Placental epithelial cell (primary cell): ENCODE results near the gene ZNF205. TPM values are rescaled to one million over a fixed set of nuclear protein-coding genes. Genes with fewer than 3 reads are reported as not detected.

Experiments
- small RNA-seq: library from RNA; depleted of rRNA; stranded (forward); fragments of <200 nt; gene quantifications from one replicate; pipeline ENCODE3, GENCODE V24; 2012
- total RNA-seq: library from RNA; depleted of rRNA; stranded (reverse); fragments of >200 nt; gene quantifications from 2 replicates; pipeline ENCODE4 v1.2.3, GENCODE V29; 2012

ZNF205 gene
- 13.7 and 19.2 TPM in 2 replicates for total RNA-seq

DNA sequence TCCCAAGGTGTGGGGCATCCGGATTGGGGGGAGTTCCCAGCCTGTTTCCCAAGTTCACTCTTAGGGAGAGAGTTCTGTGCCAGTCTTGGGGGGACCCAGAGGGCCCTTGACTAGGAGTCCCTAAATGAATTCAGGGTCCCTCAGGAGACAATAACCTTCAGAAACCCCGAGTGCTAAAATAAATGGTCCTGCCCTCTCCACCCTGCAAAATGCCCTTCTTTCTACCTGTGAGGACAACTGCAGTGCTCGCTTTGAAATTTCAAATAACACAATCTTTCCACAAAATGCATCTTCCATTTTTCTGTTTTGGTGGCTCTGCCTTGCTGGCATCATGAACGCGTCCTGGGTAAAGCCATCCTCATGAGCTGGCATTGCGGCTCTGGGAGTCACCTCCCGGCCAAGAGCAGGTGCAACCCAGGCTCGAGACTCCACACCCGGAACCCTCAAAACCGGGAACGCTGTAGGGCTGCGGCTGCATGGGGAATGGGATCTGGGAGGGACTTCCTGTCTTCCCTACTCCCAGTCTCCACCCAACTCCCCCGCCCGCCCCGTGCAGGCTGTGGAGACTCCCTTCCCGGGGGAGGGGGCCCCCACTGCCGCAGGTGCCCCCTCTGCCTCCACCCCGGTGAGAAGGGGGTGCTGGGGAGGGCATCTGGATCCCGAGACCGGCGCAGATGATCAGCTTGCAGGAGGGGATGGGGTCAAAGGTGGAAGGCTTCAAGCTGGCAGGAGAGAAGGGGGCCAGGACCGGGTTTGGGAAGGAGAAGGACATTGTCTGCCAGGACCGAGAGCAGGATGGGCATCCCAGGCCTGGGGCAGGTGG is at the start of gene ZNF205:
TSS of gene ZNF205 (plus strand) at position 529 of the 823 bp plus-strand sequence. CDS start 845 bp downstream, outside the sequence.

DNA sequence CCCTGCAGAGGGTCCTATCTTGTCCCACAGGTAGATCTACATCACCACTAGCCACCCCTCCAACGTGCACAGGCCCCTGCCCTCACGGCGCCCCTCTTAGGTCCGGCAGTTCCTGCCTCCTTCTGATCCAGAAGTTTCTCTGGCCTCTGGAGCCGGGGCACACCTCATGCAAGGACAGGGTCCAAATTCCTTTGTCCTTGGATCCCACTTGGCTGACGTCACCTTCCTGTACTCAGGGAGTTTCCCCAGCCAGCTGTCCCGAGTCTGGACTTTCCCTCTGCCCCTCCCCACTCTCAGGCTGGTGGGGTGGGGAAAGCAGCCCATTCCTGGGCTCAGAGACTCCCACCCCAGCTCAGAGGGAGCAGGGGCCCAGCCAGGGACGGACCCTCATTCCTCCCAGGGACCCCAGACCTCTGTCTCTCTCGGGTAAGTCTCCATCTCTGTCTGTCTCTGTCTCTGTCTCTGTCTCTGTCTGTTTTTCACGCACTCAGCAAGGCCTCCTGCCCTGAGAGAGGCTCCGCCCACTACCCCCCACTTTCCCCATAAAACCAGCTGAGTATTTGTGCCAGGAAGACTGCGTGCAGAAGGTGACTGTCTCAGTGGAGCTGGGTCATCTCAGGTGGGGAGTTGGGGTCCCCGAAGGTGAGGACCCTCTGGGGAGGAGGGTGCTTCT is 47.2 kb upstream of the ZNF205 start, which contains the start of gene IL32:
TSS of gene IL32 (plus strand) at position 572 of the 673 bp plus-strand sequence. CDS start 172 bp downstream, outside the sequence.

DNA sequence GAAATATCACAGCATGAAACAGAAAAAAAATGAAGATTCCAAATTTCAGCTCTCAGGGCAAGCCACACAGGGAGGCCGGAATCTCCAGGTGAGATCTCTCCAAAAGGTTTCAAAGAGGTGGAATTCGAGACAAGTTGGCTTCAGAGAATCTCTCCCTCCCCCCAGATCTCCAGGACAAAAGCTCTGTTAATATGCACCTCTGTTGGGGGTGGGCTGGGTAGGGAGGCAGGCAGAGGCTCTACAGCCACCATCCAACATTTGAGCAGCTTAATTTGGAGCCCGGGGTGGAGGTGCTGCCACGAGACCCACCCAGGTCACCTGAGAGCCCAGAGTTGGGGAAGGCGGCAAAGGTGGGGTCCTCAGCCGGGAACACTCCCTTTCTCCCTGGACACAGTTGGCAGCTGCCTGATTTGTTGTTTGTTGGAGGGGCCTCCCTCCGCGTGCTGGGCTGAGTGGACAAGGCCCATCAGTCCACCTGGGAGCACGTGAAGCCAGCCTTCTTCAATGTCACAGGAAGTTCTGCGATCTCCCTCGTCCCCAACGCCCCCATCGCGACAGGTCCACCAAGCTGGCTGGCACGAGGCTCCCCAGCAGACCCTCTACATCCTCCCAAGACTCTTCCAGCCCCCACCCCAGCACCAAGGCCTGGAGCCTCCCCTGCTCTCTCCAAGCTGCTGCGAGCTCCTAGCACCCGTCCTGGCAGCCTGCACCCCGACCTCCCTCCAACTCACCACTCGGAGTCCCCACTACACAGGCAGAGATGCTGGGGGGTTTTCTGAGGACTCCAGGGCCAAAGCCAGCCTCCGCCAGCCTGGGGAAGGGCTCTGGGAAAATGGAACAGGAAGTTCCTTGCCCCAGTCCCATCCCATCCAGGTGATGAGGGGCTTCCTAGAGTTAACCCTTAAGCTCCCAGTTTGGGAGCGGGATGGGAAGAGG is 13.7 kb upstream of the ZNF205 start, which contains the start of gene ZSCAN10:
TSS of gene ZSCAN10 (minus strand) at position 836 of the 936 bp plus-strand sequence. CDS start 6,357 bp downstream, outside the sequence.

DNA sequence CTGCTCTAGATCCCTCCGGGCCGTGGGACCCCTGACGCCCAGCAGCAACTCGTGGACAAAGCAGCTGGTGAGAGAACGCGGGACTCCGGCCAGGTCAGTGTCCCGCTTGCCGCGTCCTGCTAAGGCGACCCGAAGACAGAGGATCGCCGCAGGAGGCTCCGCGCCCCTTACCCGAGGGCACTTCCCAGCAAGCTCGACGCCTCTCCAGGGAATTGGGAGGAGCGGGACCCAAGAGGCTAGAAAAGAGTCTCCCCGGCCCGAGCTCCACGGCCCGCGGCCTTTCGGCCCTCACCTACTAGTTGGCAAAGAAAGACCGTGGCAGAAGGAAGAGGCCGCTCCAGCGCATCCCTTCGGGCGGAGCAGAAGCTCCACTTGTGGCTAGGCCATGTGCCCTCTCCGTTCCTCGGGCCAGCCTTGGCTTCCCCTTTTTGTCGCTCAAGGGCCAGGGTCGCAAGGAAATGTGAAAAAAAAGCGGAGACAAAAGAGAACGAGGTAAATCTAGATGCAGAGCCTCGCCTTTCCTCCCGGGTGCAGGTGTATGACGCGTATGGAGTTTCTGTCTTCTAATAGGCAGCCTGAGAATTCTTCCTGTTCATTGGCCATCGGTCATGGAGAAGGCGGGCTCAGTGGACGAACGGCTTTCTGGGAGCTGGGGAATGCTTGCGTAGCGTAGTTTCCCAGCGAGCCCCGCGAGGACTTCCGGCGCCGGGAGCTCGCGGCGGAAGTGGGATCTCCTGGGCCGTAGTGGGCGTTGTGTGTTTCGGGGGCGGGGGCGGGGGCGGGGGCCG is 22.1 kb downstream of the ZNF205 start, which contains the start of gene ZNF213:
TSS of gene ZNF213 (plus strand) at position 692 of the 788 bp plus-strand sequence. CDS start 2,252 bp downstream, outside the sequence.

Small RNA genes within 50 kb of the gene (small RNA-seq; reads per million reads assigned to genes)
- 0.14 reads per million for gene RNU1-22P

Other genes starting within 250 kb of the ZNF205 start
- 42.8 and 48.8 TPM in 2 replicates for gene FLYWCH2, start 229.4 kb upstream of the ZNF205 start, total RNA-seq
- 18.1 and 19.8 TPM in 2 replicates for gene FLYWCH1, start 200.7 kb upstream of the ZNF205 start, total RNA-seq
- gene KREMEN2, start 148.3 kb upstream of the ZNF205 start, total RNA-seq = 0.43 and 1.2 TPM in 2 replicates
- 5.4 and 6.3 TPM in 2 replicates for gene PAQR4, start 143.2 kb upstream of the ZNF205 start, total RNA-seq
- 6.2 and 10.2 TPM in 2 replicates for gene PKMYT1, start 132.1 kb upstream of the ZNF205 start, total RNA-seq
- 4.3 and 6.5 TPM in 2 replicates for gene CLDN9, start 99.7 kb upstream of the ZNF205 start, total RNA-seq
- 0.39 and 5.6 TPM in 2 replicates for gene CLDN6, start 94.4 kb upstream of the ZNF205 start, total RNA-seq
- 146 and 484 TPM in 2 replicates for gene TNFRSF12A, start 92.2 kb upstream of the ZNF205 start, total RNA-seq
- 11.7 and 82.1 TPM in 2 replicates for gene HCFC1R1, start 88.6 kb upstream of the ZNF205 start, total RNA-seq
- 33.5 and 58.1 TPM in 2 replicates for gene THOC6, start 88.6 kb upstream of the ZNF205 start, total RNA-seq
- not detected in 2 replicates for gene BICDL2, start 75.6 kb upstream of the ZNF205 start, total RNA-seq
- under 0.01 and 0.11 TPM in 2 replicates for gene MMP25, start 66.0 kb upstream of the ZNF205 start, total RNA-seq
- gene IL32, start 46.9 kb upstream of the ZNF205 start, total RNA-seq = 0.79 and 7.4 TPM in 2 replicates
- not detected in 2 replicates for gene ZSCAN10, start 13.3 kb upstream of the ZNF205 start, total RNA-seq
- 11.4 and 13.2 TPM in 2 replicates for gene ZNF213, start 22.4 kb downstream of the ZNF205 start, total RNA-seq
- not detected in 2 replicates for gene OR1F1, start 75.6 kb downstream of the ZNF205 start, total RNA-seq
- 8.6 and 10.6 TPM in 2 replicates for gene ZNF200, start 122.6 kb downstream of the ZNF205 start, total RNA-seq
- gene MEFV, start 144.0 kb downstream of the ZNF205 start, total RNA-seq = 0.22 TPM in 1 of 2 replicates, not detected in the other
- 47.8 and 63.6 TPM in 2 replicates for gene ZNF263, start 170.9 kb downstream of the ZNF205 start, total RNA-seq
- gene TIGD7, start 192.8 kb downstream of the ZNF205 start, total RNA-seq = 4.1 and 6.7 TPM in 2 replicates
- 35.8 and 36.5 TPM in 2 replicates for gene ZNF75A, start 192.9 kb downstream of the ZNF205 start, total RNA-seq
- under 0.01 and 0.43 TPM in 2 replicates for gene OR2C1, start 243.3 kb downstream of the ZNF205 start, total RNA-seq